Middle frontal gyrus (tissue), 1 donor: Measurements from ENCODE around the gene SFXN1.
"Not testable (repeated sequence)": the region's sequence is repeated elsewhere in the genome, so short reads cannot be mapped to it uniquely, and the experiment has no call there.

Source experiments
- DNase-seq: peaks from one replicate; pipeline ENCODE4 v3.0.0-alpha.2; 2015; ENCODE audit warnings: low spot score; ENCODE audit errors: extremely low spot score

The SFXN1 gene

GRCh38 chr5:175478384-175479124 lies at the start of gene SFXN1:
Gene SFXN1 (plus strand): TSS chr5:175478560. CDS start chr5:175492104, 13,544 bp downstream.
- peak; percentile 69 for DNase-seq

- no peak for DNase-seq
Observed at GRCh38 chr5:175434800-175435199, 43.6 kb upstream of the SFXN1 start.

GRCh38 chr5:175436359-175436758 lies 42.0 kb upstream of the SFXN1 start:
- DNase-seq: no peak

- DNase-seq: no peak
Observed at GRCh38 chr5:175438234-175438857, 40.0 kb upstream of the SFXN1 start.

GRCh38 chr5:175443514-175444059 lies 34.8 kb upstream of the SFXN1 start:
- DNase-seq: no peak

GRCh38 chr5:175444060-175444904 lies 34.1 kb upstream of the SFXN1 start, which contains the start of gene DRD1:
Gene DRD1 (minus strand): TSS chr5:175444182. CDS start chr5:175443099, 1,083 bp downstream.
- DNase-seq: no peak

- DNase-seq: no peak
Observed at GRCh38 chr5:175444905-175445456, 33.4 kb upstream of the SFXN1 start.

GRCh38 chr5:175446378-175446777 lies 32.0 kb upstream of the SFXN1 start:
- DNase-seq: not testable (repeated sequence)

GRCh38 chr5:175447571-175447970 lies 30.8 kb upstream of the SFXN1 start:
- no peak for DNase-seq

- no peak for DNase-seq
Observed at GRCh38 chr5:175448276-175448675, 30.1 kb upstream of the SFXN1 start.

- DNase-seq: no peak
Observed at GRCh38 chr5:175452166-175452565, 26.2 kb upstream of the SFXN1 start.

- DNase-seq: not testable (repeated sequence)
Observed at GRCh38 chr5:175454338-175454737, 24.0 kb upstream of the SFXN1 start.

- no peak for DNase-seq
Observed at GRCh38 chr5:175456105-175456742, 22.1 kb upstream of the SFXN1 start.

GRCh38 chr5:175457466-175457865 lies 20.9 kb upstream of the SFXN1 start:
- no peak for DNase-seq

- no peak for DNase-seq
Observed at GRCh38 chr5:175460126-175460525, 18.2 kb upstream of the SFXN1 start.

GRCh38 chr5:175460552-175460951 lies 17.8 kb upstream of the SFXN1 start:
- no peak for DNase-seq

GRCh38 chr5:175461370-175461769 lies 17.0 kb upstream of the SFXN1 start:
- no peak for DNase-seq

- no peak for DNase-seq
Observed at GRCh38 chr5:175463641-175464040, 14.7 kb upstream of the SFXN1 start.

- peak; percentile 60 for DNase-seq
Observed at GRCh38 chr5:175464074-175464941, 14.1 kb upstream of the SFXN1 start.

GRCh38 chr5:175464942-175465233 lies 13.5 kb upstream of the SFXN1 start:
- DNase-seq: no peak
